K562 (cell line): ENCODE data around the gene ADAM10. TPM values are rescaled to one million over a fixed set of nuclear protein-coding genes. Genes with fewer than 3 reads are reported as not detected.

Experiments
- HNRNPLL ChIP-seq: fragments of 200-400 bp; formaldehyde crosslinking; IDR thresholded peaks from 2 replicates; pipeline ENCODE4 v1.6.1; 2017; ENCODE audit warnings: low read length, low read depth, mild to moderate bottlenecking; ENCODE audit not compliant: poor library complexity, severe bottlenecking
- KDM1A ChIP-seq, 2 experiments: fragments of 450-650 bp; IDR thresholded peaks; 2 replicates each; pipeline ENCODE4 v1.6.1; 2016; ENCODE audit warnings: mild to moderate bottlenecking in 2 of 2
- MTA1 ChIP-seq: fragments of 450-650 bp; IDR thresholded peaks from 2 replicates; pipeline ENCODE4 v1.6.1; 2017; ENCODE audit warnings: borderline replicate concordance
- OTX1 ChIP-seq: fragments of 450-650 bp; formaldehyde crosslinking; IDR thresholded peaks from 2 replicates; pipeline ENCODE4 v1.4.0; 2022; ENCODE audit warnings: mild to moderate bottlenecking
- POLR2B ChIP-seq: fragments of 450-650 bp; IDR thresholded peaks from 2 replicates; pipeline ENCODE4 v1.6.1; 2018; ENCODE audit warnings: low read depth; ENCODE audit not compliant: partially characterized antibody
- RBFOX2 ChIP-seq: fragments of 200-400 bp; formaldehyde crosslinking; IDR thresholded peaks from 2 replicates; pipeline ENCODE4 v1.6.1; 2017; ENCODE audit warnings: low read depth, mild to moderate bottlenecking, low read length, moderate library complexity
- ZNF143 ChIP-seq: sonication (generic); formaldehyde crosslinking; IDR thresholded peaks from 2 replicates; pipeline ENCODE4 v1.9.0; 2022; ENCODE audit warnings: mild to moderate bottlenecking, missing genetic modification reagents
- ZNF384 ChIP-seq: IDR thresholded peaks from 2 replicates; pipeline ENCODE4 v1.6.1; 2012; ENCODE audit warnings: low read depth, low read length, improper control_type of control experiment
- polyA plus RNA-seq, 8 experiments: library from polyadenylated mRNA; depleted of rRNA in 4 of 8; stranded (reverse) in 5 of 8; unstranded in 3 of 8; fragments of >200 nt; fragmentation: Nextera tagmentation in 2 of 8; fragmentation: Illumina TruSeq in 1 of 8; extraction: Ambion mirVana in 2 of 8; extraction: Trizol in 1 of 8; gene quantifications; 2 replicates each; pipeline versions ENCODE4 v1.2.1 to v1.2.3, GENCODE V29; 2011 to 2014; ENCODE audit warnings: inconsistent platforms in 1 of 8, missing spikeins in 1 of 8
- total RNA-seq, 7 experiments: library from RNA; depleted of rRNA in 6 of 7; stranded (reverse); fragments of >200 nt in 6 of 7; fragmentation: Illumina TruSeq in 2 of 7; extraction: Trizol in 2 of 7; gene quantifications; 2 replicates each; pipeline versions ENCODE4 v1.2.1 to v1.2.3, GENCODE V29; 2011 to 2021; ENCODE audit warnings: low replicate concordance in 1 of 7
- TF ChIP-seq, protein P1 (sequence below): fragments of 250-450 bp; sonication (Bioruptor Pico); IDR thresholded peaks from 2 replicates; pipeline ENCODE4 v1.5.0; 2020; ENCODE audit warnings: mild to moderate bottlenecking
- TF ChIP-seq, protein P2 (sequence below): fragments of 450-650 bp; IDR thresholded peaks from 2 replicates; pipeline ENCODE4 v1.7.1; 2018; ENCODE audit warnings: mild to moderate bottlenecking, low read depth; ENCODE audit not compliant: partially characterized antibody
- TF ChIP-seq, protein P3 (sequence below): fragments of 250-450 bp; sonication (Bioruptor Pico); IDR thresholded peaks from 2 replicates; pipeline ENCODE4 v1.5.0; 2022; ENCODE audit warnings: mild to moderate bottlenecking
- TF ChIP-seq, protein P4 (sequence below): sonication (generic); formaldehyde crosslinking; IDR thresholded peaks from 2 replicates; pipeline ENCODE4 v1.8.0; 2022; ENCODE audit warnings: missing genetic modification reagents, mild to moderate bottlenecking, moderate library complexity, borderline replicate concordance
- TF ChIP-seq, protein P5 (sequence below): fragments of 450-650 bp; conservative IDR thresholded peaks from 2 replicates; pipeline ENCODE4 v1.6.1; 2016; ENCODE audit warnings: missing genetic modification characterization, low read depth, mild to moderate bottlenecking, missing compliant biosample characterization, moderate library complexity
- TF ChIP-seq, protein P6 (sequence below): fragments of 250-450 bp; sonication (Bioruptor Pico); IDR thresholded peaks from 2 replicates; pipeline ENCODE4 v1.9.0; 2021; ENCODE audit warnings: mild to moderate bottlenecking
- TF ChIP-seq, protein P7 (sequence below): fragments of 200-800 bp; sonication (Bioruptor generic); IDR thresholded peaks from 2 replicates; pipeline ENCODE4 v1.6.1; 2017; ENCODE audit warnings: missing genetic modification characterization, missing compliant biosample characterization

The ADAM10 gene
- total and polyA plus RNA-seq, 9 of the 15 experiments (the other 6 are each of a cell fraction or from before 2014, with no cell fraction given): 11.9 to 152 (median 57.3) TPM

DNA sequence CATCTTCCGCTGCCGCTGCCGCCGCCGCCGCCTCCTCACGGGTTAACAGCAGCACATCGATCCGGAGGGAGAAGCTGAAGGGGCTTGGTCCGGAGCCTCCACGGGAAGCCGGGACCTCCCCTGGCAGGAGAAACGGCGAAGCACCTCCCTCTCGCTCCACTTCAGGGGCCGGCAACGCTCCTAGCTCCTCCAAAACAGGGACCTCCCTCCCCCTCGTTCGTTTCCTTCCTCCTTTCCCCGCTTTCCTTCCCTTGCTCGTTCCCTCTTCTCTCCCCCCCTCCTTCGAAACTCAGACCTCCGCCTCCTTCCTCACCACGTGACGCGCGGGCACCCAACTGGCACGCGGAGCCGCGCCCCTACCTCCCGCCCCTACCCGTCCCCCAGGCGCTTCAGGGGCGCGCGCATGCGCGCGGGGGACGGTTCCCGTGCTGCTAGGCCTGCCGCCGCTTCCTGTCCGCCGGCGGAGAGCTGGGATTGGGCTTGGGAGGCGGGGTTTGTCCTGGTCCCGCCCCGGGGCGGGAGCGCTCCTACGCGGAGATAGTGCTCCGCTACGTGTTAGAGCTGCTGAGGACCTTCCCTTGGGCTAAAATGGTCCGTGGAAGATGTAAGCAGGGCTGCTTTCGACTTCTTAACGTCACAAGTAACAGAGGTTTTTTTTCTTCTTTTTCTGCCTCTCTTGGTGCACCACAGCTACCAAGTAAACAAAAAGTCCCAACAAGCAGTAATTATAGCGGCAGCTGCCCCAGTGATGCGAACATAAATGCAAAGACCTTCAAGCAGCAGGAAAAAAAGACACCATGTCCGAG, at the start of gene ADAM10 (continued):
- TF ChIP-seq, protein P1, sequence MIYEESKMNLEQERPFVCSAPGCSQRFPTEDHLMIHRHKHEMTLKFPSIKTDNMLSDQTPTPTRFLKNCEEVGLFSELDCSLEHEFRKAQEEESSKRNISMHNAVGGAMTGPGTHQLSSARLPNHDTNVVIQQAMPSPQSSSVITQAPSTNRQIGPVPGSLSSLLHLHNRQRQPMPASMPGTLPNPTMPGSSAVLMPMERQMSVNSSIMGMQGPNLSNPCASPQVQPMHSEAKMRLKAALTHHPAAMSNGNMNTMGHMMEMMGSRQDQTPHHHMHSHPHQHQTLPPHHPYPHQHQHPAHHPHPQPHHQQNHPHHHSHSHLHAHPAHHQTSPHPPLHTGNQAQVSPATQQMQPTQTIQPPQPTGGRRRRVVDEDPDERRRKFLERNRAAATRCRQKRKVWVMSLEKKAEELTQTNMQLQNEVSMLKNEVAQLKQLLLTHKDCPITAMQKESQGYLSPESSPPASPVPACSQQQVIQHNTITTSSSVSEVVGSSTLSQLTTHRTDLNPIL (CRISPR knock-in tag): no peak
- TF ChIP-seq, protein P2, sequence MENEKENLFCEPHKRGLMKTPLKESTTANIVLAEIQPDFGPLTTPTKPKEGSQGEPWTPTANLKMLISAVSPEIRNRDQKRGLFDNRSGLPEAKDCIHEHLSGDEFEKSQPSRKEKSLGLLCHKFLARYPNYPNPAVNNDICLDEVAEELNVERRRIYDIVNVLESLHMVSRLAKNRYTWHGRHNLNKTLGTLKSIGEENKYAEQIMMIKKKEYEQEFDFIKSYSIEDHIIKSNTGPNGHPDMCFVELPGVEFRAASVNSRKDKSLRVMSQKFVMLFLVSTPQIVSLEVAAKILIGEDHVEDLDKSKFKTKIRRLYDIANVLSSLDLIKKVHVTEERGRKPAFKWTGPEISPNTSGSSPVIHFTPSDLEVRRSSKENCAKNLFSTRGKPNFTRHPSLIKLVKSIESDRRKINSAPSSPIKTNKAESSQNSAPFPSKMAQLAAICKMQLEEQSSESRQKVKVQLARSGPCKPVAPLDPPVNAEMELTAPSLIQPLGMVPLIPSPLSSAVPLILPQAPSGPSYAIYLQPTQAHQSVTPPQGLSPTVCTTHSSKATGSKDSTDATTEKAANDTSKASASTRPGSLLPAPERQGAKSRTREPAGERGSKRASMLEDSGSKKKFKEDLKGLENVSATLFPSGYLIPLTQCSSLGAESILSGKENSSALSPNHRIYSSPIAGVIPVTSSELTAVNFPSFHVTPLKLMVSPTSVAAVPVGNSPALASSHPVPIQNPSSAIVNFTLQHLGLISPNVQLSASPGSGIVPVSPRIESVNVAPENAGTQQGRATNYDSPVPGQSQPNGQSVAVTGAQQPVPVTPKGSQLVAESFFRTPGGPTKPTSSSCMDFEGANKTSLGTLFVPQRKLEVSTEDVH: peak; percentile 47
- TF ChIP-seq MTA1: peak; percentile 42; the same call in 1 of the 2 replicates
- peak; percentile 44 for TF ChIP-seq HNRNPLL
- TF ChIP-seq, protein P3, sequence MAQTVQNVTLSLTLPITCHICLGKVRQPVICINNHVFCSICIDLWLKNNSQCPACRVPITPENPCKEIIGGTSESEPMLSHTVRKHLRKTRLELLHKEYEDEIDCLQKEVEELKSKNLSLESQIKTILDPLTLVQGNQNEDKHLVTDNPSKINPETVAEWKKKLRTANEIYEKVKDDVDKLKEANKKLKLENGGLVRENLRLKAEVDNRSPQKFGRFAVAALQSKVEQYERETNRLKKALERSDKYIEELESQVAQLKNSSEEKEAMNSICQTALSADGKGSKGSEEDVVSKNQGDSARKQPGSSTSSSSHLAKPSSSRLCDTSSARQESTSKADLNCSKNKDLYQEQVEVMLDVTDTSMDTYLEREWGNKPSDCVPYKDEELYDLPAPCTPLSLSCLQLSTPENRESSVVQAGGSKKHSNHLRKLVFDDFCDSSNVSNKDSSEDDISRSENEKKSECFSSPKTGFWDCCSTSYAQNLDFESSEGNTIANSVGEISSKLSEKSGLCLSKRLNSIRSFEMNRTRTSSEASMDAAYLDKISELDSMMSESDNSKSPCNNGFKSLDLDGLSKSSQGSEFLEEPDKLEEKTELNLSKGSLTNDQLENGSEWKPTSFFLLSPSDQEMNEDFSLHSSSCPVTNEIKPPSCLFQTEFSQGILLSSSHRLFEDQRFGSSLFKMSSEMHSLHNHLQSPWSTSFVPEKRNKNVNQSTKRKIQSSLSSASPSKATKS: no peak
- TF ChIP-seq, protein P4, sequence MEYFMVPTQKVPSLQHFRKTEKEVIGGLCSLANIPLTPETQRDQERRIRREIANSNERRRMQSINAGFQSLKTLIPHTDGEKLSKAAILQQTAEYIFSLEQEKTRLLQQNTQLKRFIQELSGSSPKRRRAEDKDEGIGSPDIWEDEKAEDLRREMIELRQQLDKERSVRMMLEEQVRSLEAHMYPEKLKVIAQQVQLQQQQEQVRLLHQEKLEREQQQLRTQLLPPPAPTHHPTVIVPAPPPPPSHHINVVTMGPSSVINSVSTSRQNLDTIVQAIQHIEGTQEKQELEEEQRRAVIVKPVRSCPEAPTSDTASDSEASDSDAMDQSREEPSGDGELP (CRISPR knock-in tag): peak; percentile 64; the same call in 1 of the 2 replicates
- no peak for TF ChIP-seq ZNF143 (CRISPR knock-in tag)
- TF ChIP-seq, protein P5, sequence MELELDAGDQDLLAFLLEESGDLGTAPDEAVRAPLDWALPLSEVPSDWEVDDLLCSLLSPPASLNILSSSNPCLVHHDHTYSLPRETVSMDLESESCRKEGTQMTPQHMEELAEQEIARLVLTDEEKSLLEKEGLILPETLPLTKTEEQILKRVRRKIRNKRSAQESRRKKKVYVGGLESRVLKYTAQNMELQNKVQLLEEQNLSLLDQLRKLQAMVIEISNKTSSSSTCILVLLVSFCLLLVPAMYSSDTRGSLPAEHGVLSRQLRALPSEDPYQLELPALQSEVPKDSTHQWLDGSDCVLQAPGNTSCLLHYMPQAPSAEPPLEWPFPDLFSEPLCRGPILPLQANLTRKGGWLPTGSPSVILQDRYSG (tag): no peak
- peak; percentile 88 for TF ChIP-seq RBFOX2
- 0 out of 2 replicates have a peak, but pooled peaks have one; percentile 18 for TF ChIP-seq ZNF384
- TF ChIP-seq POLR2B: peak; percentile 77
- TF ChIP-seq, protein P6, sequence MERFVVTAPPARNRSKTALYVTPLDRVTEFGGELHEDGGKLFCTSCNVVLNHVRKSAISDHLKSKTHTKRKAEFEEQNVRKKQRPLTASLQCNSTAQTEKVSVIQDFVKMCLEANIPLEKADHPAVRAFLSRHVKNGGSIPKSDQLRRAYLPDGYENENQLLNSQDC (CRISPR knock-in tag): no peak
- TF ChIP-seq KDM1A (IDR thresholded peaks at IDR 0.05): peak in 1 of 2 experiments; percentile 16; a peak in 1 of 4 replicates
- 0 out of 2 replicates have a peak, but pooled peaks have one; percentile 59 for TF ChIP-seq OTX1 (CRISPR knock-in tag)
- TF ChIP-seq, protein P7, sequence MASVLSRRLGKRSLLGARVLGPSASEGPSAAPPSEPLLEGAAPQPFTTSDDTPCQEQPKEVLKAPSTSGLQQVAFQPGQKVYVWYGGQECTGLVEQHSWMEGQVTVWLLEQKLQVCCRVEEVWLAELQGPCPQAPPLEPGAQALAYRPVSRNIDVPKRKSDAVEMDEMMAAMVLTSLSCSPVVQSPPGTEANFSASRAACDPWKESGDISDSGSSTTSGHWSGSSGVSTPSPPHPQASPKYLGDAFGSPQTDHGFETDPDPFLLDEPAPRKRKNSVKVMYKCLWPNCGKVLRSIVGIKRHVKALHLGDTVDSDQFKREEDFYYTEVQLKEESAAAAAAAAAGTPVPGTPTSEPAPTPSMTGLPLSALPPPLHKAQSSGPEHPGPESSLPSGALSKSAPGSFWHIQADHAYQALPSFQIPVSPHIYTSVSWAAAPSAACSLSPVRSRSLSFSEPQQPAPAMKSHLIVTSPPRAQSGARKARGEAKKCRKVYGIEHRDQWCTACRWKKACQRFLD (CRISPR knock-in tag): peak; percentile 70; the same call in 1 of the 2 replicates
